Mucosa of descending colon (tissue), 3 donors: ENCODE measurements around the gene ZGPAT. TPM values are rescaled to one million over a fixed set of nuclear protein-coding genes. Genes with fewer than 3 reads are reported as not detected.
A peak's percentile ranks its signal among the peaks of the same experiment; 100 is the strongest.

Experiments used
- ATAC-seq: fragments of 200-7000 bp; cut with Tn5 transposase; one replicate; pipeline ENCODE4 v1.9.1; 2020; ENCODE audit warnings: mild to moderate bottlenecking, moderate library complexity
- DNase-seq, 3 donors: peaks; one replicate each; pipeline ENCODE4 v3.0.0-alpha.2; 2020
- H3K36me3 ChIP-seq: fragments of 200-600 bp; one replicate; pipeline ENCODE4 v1.8.0; 2021; ENCODE audit warnings: low read depth, mild to moderate bottlenecking
- H3K4me1 ChIP-seq: fragments of 200-600 bp; one replicate; pipeline ENCODE4 v1.8.0; 2021; ENCODE audit warnings: low read depth, mild to moderate bottlenecking
- H3K4me3 ChIP-seq: fragments of 200-600 bp; one replicate; pipeline ENCODE4 v1.8.0; 2021; ENCODE audit warnings: mild to moderate bottlenecking
- H3K9me3 ChIP-seq: fragments of 200-600 bp; one replicate; pipeline ENCODE4 v1.8.0; 2021; ENCODE audit warnings: mild to moderate bottlenecking
- CTCF ChIP-seq: fragments of 200-600 bp; IDR thresholded peaks from one replicate; pipeline ENCODE4 v1.8.0; 2022; ENCODE audit warnings: antibody characterized with exemption, mild to moderate bottlenecking
- intact Hi-C, 2 donors: fragments of 100-400 bp; cut with DNase I in 1 of 2; cut with micrococcal nuclease in 1 of 2; formaldehyde crosslinking; loops; one replicate each; pipeline versions ENCODE4 v1.11.0 to v1.11.1; 2022; cut with DNase I, micrococcal nuclease
- total RNA-seq, 3 donors: library from RNA; stranded (reverse); fragmentation: NEBNext Ultra II Directional in 2 of 3; extraction: Animal tissue kit (Norgen Biotek cat#: 25700) in 2 of 3; gene quantifications; one replicate each; pipeline versions ENCODE4 v1.2.1 to v1.2.4, GENCODE V29; 2021 to 2023
- donor health status: DM: no; HTN: no; CAD: no; lungs with moderate emphysema.
- donor health status: DM: no; HTN: no; CAD: no.
- donor health status: DM: no; HTN: yes; CAD: no.

The ZGPAT gene
- total RNA-seq, 3 donors from 2014 or later, result 24.3 to 34.0 (median 31.7) TPM

- TF ChIP-seq CTCF, result no peak
- DNase-seq (peak; percentile 43 to 78 (median 71)), ATAC-seq (peak; percentile 10)
- H3K4me3 ChIP-seq, result no peak overlapping the region
- H3K4me1 ChIP-seq, result peaks cover 43% of the 10 kb centered on the region
- H3K36me3 ChIP-seq, result no peaks in the 10 kb centered on the region
- intact Hi-C loops, result no loop called here
- no peaks in the 10 kb centered on the region for H3K9me3 ChIP-seq
These were observed 30.3 kb downstream of the ZGPAT start for GRCh38 chr20:63737945-63738686.

- peaks cover under 1% of the 10 kb centered on the region for H3K36me3 ChIP-seq
- ATAC-seq, result peak; percentile 49
- H3K4me1 ChIP-seq, result peaks cover 43% of the 10 kb centered on the region
- TF ChIP-seq CTCF, result no peak
- no peak overlapping the region for H3K4me3 ChIP-seq
- DNase-seq, result peak; percentile 77 to 88 (median 86)
- intact Hi-C loops, result no loop called here
- no peaks in the 10 kb centered on the region for H3K9me3 ChIP-seq
These were observed 30.9 kb downstream of the ZGPAT start for GRCh38 chr20:63738687-63739129.

- Histone ChIP-seq H3K4me1 (peaks cover 43% of the 10 kb centered on the region), H3K36me3 (peaks cover 3% of the 10 kb centered on the region), H3K4me3 (peak within 1 kb of the TSS; percentile 11), H3K9me3 (no peaks in the 10 kb centered on the region)
- intact Hi-C loops, result no loop called here
- peak; percentile 82 to 90 (median 87) for DNase-seq
- no peak for TF ChIP-seq CTCF
- peak; percentile 73 for ATAC-seq
These were observed 31.6 kb downstream of the ZGPAT start, which contains the start of gene SLC2A4RG for GRCh38 chr20:63739130-63740069. Gene SLC2A4RG (plus strand): TSS chr20:63739776. CDS start chr20:63739913, 137 bp downstream.

- Histone ChIP-seq H3K4me1 (peaks cover 43% of the 10 kb centered on the region), H3K36me3 (peaks cover 3% of the 10 kb centered on the region), H3K9me3 (no peaks in the 10 kb centered on the region), H3K4me3 (peak overlapping the region; percentile 11)
- ATAC-seq (peak; percentile 16), DNase-seq (peak; percentile 49 to 78 (median 75))
- intact Hi-C loops, result no loop called here
- TF ChIP-seq CTCF, result no peak
These were observed 32.3 kb downstream of the ZGPAT start for GRCh38 chr20:63740070-63740626.

- H3K36me3 ChIP-seq, result peaks cover 3% of the 10 kb centered on the region
- intact Hi-C loops, result no loop called here
- TF ChIP-seq CTCF, result no peak
These were observed 33.0 kb downstream of the ZGPAT start for GRCh38 chr20:63740627-63741353.

More at GRCh38 chr20:63740627-63741353, 33.0 kb downstream of the ZGPAT start:
- DNase-seq (peak; percentile 92 to 94 (median 93)), ATAC-seq (peak; percentile 63)
- no peaks in the 10 kb centered on the region for H3K9me3 ChIP-seq
- peak overlapping the region; percentile 11 for H3K4me3 ChIP-seq
- peaks cover 40% of the 10 kb centered on the region for H3K4me1 ChIP-seq
